ENCODE results near the gene E2F6.
A peak's percentile ranks its signal among the peaks of the same experiment; 100 is the strongest.

Gene E2F6

GRCh38 chr2:11502740-11503292 is 36.9 kb upstream of the E2F6 start:
- H3K4me3 ChIP-seq (ENCODE audit: low read depth, low read length), result no peak overlapping the region
- DNase-seq (ENCODE audit: low read depth), result no peak
- in situ Hi-C loops (cut with HindIII; ENCODE audit: low sequenced_read_pairs), result no loop called here
- TF ChIP-seq, protein P1, sequence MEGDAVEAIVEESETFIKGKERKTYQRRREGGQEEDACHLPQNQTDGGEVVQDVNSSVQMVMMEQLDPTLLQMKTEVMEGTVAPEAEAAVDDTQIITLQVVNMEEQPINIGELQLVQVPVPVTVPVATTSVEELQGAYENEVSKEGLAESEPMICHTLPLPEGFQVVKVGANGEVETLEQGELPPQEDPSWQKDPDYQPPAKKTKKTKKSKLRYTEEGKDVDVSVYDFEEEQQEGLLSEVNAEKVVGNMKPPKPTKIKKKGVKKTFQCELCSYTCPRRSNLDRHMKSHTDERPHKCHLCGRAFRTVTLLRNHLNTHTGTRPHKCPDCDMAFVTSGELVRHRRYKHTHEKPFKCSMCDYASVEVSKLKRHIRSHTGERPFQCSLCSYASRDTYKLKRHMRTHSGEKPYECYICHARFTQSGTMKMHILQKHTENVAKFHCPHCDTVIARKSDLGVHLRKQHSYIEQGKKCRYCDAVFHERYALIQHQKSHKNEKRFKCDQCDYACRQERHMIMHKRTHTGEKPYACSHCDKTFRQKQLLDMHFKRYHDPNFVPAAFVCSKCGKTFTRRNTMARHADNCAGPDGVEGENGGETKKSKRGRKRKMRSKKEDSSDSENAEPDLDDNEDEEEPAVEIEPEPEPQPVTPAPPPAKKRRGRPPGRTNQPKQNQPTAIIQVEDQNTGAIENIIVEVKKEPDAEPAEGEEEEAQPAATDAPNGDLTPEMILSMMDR (IDR thresholded peaks at IDR 0.05; ENCODE audit: low read depth, low read length, missing control alignments), result no peak

GRCh38 chr2:11500702-11501303 is 34.8 kb upstream of the E2F6 start:
- no peak for DNase-seq (ENCODE audit: low read depth)

GRCh38 chr2:11499081-11499743 is 33.3 kb upstream of the E2F6 start:
- in situ Hi-C loops (cut with HindIII; ENCODE audit: low sequenced_read_pairs), result no loop called here
- no peak for DNase-seq (ENCODE audit: low read depth)
- no peak overlapping the region for H3K4me3 ChIP-seq (ENCODE audit: low read depth, low read length)
- TF ChIP-seq, protein P1 (IDR thresholded peaks at IDR 0.05; ENCODE audit: low read depth, low read length, missing control alignments), result no peak

More at GRCh38 chr2:11500702-11501303, 34.8 kb upstream of the E2F6 start:
- H3K4me3 ChIP-seq (ENCODE audit: low read depth, low read length), result no peak overlapping the region
- in situ Hi-C loops (cut with HindIII; ENCODE audit: low sequenced_read_pairs), result no loop called here
- TF ChIP-seq, protein P1 (IDR thresholded peaks at IDR 0.05; ENCODE audit: low read depth, low read length, missing control alignments), result no peak

- TF ChIP-seq, protein P1 (IDR thresholded peaks at IDR 0.05; ENCODE audit: low read depth, low read length, missing control alignments), result no peak
- no peak for DNase-seq (ENCODE audit: low read depth)
- in situ Hi-C loops (cut with HindIII; ENCODE audit: low sequenced_read_pairs), result no loop called here
- no peak overlapping the region for H3K4me3 ChIP-seq (ENCODE audit: low read depth, low read length)
Measured at GRCh38 chr2:11498543-11499034, 32.6 kb upstream of the E2F6 start.

GRCh38 chr2:11495844-11496681 is 30.1 kb upstream of the E2F6 start:
- TF ChIP-seq, protein P1 (IDR thresholded peaks at IDR 0.05; ENCODE audit: low read depth, low read length, missing control alignments), result no peak
- no peak for DNase-seq (ENCODE audit: low read depth)
- in situ Hi-C loops (cut with HindIII; ENCODE audit: low sequenced_read_pairs), result no loop called here
- peak overlapping the region; percentile 2 for H3K4me3 ChIP-seq (ENCODE audit: low read depth, low read length)

GRCh38 chr2:11494310-11494709 is 28.3 kb upstream of the E2F6 start:
- in situ Hi-C loops (cut with HindIII; ENCODE audit: low sequenced_read_pairs), result no loop called here
- TF ChIP-seq, protein P1 (IDR thresholded peaks at IDR 0.05; ENCODE audit: low read depth, low read length, missing control alignments), result no peak
- no peak overlapping the region for H3K4me3 ChIP-seq (ENCODE audit: low read depth, low read length)
- DNase-seq (ENCODE audit: low read depth), result no peak
